Lower lobe of right lung (tissue), 2 donors: ENCODE data around the gene ZNF408. TPM values are rescaled to one million over a fixed set of nuclear protein-coding genes. Genes with fewer than 3 reads are reported as not detected.
"Not testable (repeated sequence)": the region's sequence is repeated elsewhere in the genome, so short reads cannot be mapped to it uniquely, and the experiment has no call there.

Experiments used
- ATAC-seq, 2 donors: fragments of 200-7000 bp; cut with Tn5 transposase; one replicate each; pipeline ENCODE4 v1.9.1; 2020 to 2022; ENCODE audit warnings: mild to moderate bottlenecking in 2 of 2, moderate library complexity in 2 of 2
- DNase-seq: peaks from one replicate; pipeline ENCODE4 v3.0.0-alpha.2; 2020
- H3K27ac ChIP-seq: fragments of 200-600 bp; one replicate; pipeline ENCODE4 v1.8.0; 2022
- H3K27me3 ChIP-seq: fragments of 200-600 bp; one replicate; pipeline ENCODE4 v1.8.0; 2022; ENCODE audit warnings: low read depth
- H3K36me3 ChIP-seq: fragments of 200-600 bp; one replicate; pipeline ENCODE4 v1.8.0; 2022; ENCODE audit warnings: mild to moderate bottlenecking
- H3K4me1 ChIP-seq: fragments of 200-600 bp; one replicate; pipeline ENCODE4 v1.8.0; 2022
- H3K4me3 ChIP-seq: fragments of 200-600 bp; one replicate; pipeline ENCODE4 v1.8.0; 2022; ENCODE audit warnings: mild to moderate bottlenecking
- H3K9me3 ChIP-seq: fragments of 200-600 bp; one replicate; pipeline ENCODE4 v1.8.0; 2022
- CTCF ChIP-seq: fragments of 200-600 bp; IDR thresholded peaks from one replicate; pipeline ENCODE4 v1.8.0; 2022; ENCODE audit warnings: antibody characterized with exemption, mild to moderate bottlenecking
- intact Hi-C: fragments of 100-400 bp; cut with DNase I; formaldehyde crosslinking; loops from one replicate; pipeline ENCODE4 v1.11.0; 2022
- total RNA-seq: library from RNA; stranded (reverse); fragmentation: NEBNext Ultra II Directional; extraction: Animal tissue kit (Norgen Biotek cat#: 25700); gene quantifications from one replicate; pipeline ENCODE4 v1.2.1, GENCODE V29; 2021
- donor health status: DM: no; HTN: yes; CAD: no; lungs with severe emphysema.

ZNF408 gene
- total RNA-seq, 1 donor from 2014 or later = 8.6 TPM

- no peak for DNase-seq
- intact Hi-C loops = no loop called here
- H3K27ac ChIP-seq = no peak overlapping the region
- peaks cover 60% of the 10 kb centered on the region for H3K4me1 ChIP-seq
- peaks cover 49% of the 10 kb centered on the region for H3K36me3 ChIP-seq
- no peak for ATAC-seq
- no peak overlapping the region for H3K4me3 ChIP-seq
- no peak for TF ChIP-seq CTCF
- H3K27me3 ChIP-seq = no peaks in the 10 kb centered on the region
- H3K9me3 ChIP-seq = no peaks in the 10 kb centered on the region
Observed at GRCh38 chr11:46698597-46698996, 2.2 kb upstream of the ZNF408 start.

GRCh38 chr11:46701078-46701654 lies 335 bp downstream of the ZNF408 start:
- TF ChIP-seq CTCF = no peak
- intact Hi-C loops = no loop called here
- no peaks in the 10 kb centered on the region for H3K27me3 ChIP-seq
- ATAC-seq (peak in 1 of 2 donors; percentile 1), DNase-seq (no peak)
- H3K36me3 ChIP-seq = peaks cover 49% of the 10 kb centered on the region
- H3K27ac ChIP-seq = peak overlapping the region; percentile 93
- peaks cover 55% of the 10 kb centered on the region for H3K4me1 ChIP-seq
- H3K4me3 ChIP-seq = peak overlapping the region; percentile 98
- H3K9me3 ChIP-seq = no peaks in the 10 kb centered on the region

- H3K27ac ChIP-seq = no peak overlapping the region
- H3K27me3 ChIP-seq = no peaks in the 10 kb centered on the region
- H3K4me3 ChIP-seq = no peak overlapping the region
- ATAC-seq (no peak), DNase-seq (no peak)
- peaks cover 52% of the 10 kb centered on the region for H3K36me3 ChIP-seq
- peaks cover 20% of the 10 kb centered on the region for H3K4me1 ChIP-seq
- H3K9me3 ChIP-seq = no peaks in the 10 kb centered on the region
- intact Hi-C loops = no loop called here
- TF ChIP-seq CTCF = no peak
Observed at GRCh38 chr11:46705070-46705688, 4.3 kb downstream of the ZNF408 start.

- no peak for ATAC-seq
Observed at GRCh38 chr11:46706886-46707285, 6.1 kb downstream of the ZNF408 start.

GRCh38 chr11:46709351-46709750 lies 8.5 kb downstream of the ZNF408 start:
- intact Hi-C loops, H3K9me3 ChIP-seq, H3K27ac ChIP-seq, H3K4me1 ChIP-seq, DNase-seq, ATAC-seq, H3K4me3 ChIP-seq, H3K27me3 ChIP-seq: not testable (repeated sequence)
- H3K36me3 ChIP-seq = peaks cover 32% of the 10 kb centered on the region

More at GRCh38 chr11:46706886-46707285, 6.1 kb downstream of the ZNF408 start:
- Histone ChIP-seq H3K36me3 (peaks cover 52% of the 10 kb centered on the region), H3K4me3 (no peak overlapping the region), H3K4me1 (peaks cover 13% of the 10 kb centered on the region), H3K27ac (no peak overlapping the region), H3K27me3 (no peaks in the 10 kb centered on the region), H3K9me3 (no peaks in the 10 kb centered on the region)
- no peak for DNase-seq
- no peak for TF ChIP-seq CTCF
- intact Hi-C loops = no loop called here

GRCh38 chr11:46710821-46711269 lies 10.0 kb downstream of the ZNF408 start:
- no peaks in the 10 kb centered on the region for H3K4me1 ChIP-seq
- H3K27me3 ChIP-seq = no peaks in the 10 kb centered on the region
- H3K27ac ChIP-seq = peak overlapping the region; percentile 60
- intact Hi-C loops = no loop called here
- no peak for TF ChIP-seq CTCF
- peaks cover 17% of the 10 kb centered on the region for H3K36me3 ChIP-seq
- peak; percentile 50 to 75 for ATAC-seq
- no peaks in the 10 kb centered on the region for H3K9me3 ChIP-seq
- DNase-seq = no peak
- no peak overlapping the region for H3K4me3 ChIP-seq
